Natural killer cell treated with Interleukin-12 subunit alpha and Interleukin-12 subunit beta and Interleukin-15 and Interleukin-18, amount 100 ng/mL, for 72 hours (primary cell): ENCODE data around the gene PIBF1. TPM values are rescaled to one million over a fixed set of nuclear protein-coding genes. Genes with fewer than 3 reads are reported as not detected.
"Not testable (repeated sequence)": the region's sequence is repeated elsewhere in the genome, so short reads cannot be mapped to it uniquely, and the experiment has no call there.

Experiments
- ATAC-seq, 2 donors: fragments of 150-1000 bp; cut with Tn5 transposase in 1 of 2; sonication (Bioruptor Pico), chemical (Tn5 transposase) in 1 of 2; 2 replicates each; pipeline ENCODE4 v1.10.0; 2021
- DNase-seq: peaks from one replicate; pipeline ENCODE4 v3.0.0; 2022; ENCODE audit warnings: low spot score
- H3K27ac Mint-ChIP-seq, 2 donors: 1 replicate in 1 of 2; 2 replicates in 1 of 2; pipeline ENCODE4 v1.8.0; 2022; ENCODE audit warnings: mixed read lengths in 2 of 2, mild to moderate bottlenecking in 1 of 2, moderate library complexity in 1 of 2
- H3K27me3 Mint-ChIP-seq, 2 donors: 1 replicate in 1 of 2; 2 replicates in 1 of 2; pipeline ENCODE4 v1.8.0; 2022; ENCODE audit warnings: mixed read lengths in 2 of 2
- H3K36me3 Mint-ChIP-seq: one replicate; pipeline ENCODE4 v1.8.0; 2022; ENCODE audit warnings: mixed read lengths
- H3K4me1 Mint-ChIP-seq, 2 donors: 1 replicate in 1 of 2; 2 replicates in 1 of 2; pipeline ENCODE4 v1.8.0; 2022; ENCODE audit warnings: low read depth in 2 of 2, mixed read lengths in 2 of 2, mild to moderate bottlenecking in 1 of 2
- H3K4me3 Mint-ChIP-seq: one replicate; pipeline ENCODE4 v1.8.0; 2022; ENCODE audit warnings: mixed read lengths
- H3K9me3 Mint-ChIP-seq: 2 replicates; pipeline ENCODE4 v1.8.0; 2022; ENCODE audit warnings: mixed read lengths
- total RNA-seq, 2 donors: library from RNA; stranded (reverse); gene quantifications; one replicate each; pipeline ENCODE4 v1.2.3, GENCODE V29; 2022

The PIBF1 gene
- total RNA-seq, 2 donors from 2014 or later, result 15.2 to 46.3 TPM

- Mint-ChIP-seq H3K27me3 (no peaks in the 10 kb centered on the region), H3K9me3 (no peaks in the 10 kb centered on the region), H3K4me1 (peaks cover 0 to 5% of the 10 kb centered on the region in 2 donors), H3K27ac (no peak overlapping the region), H3K36me3 (peaks cover 5% of the 10 kb centered on the region), H3K4me3 (no peak overlapping the region)
- ATAC-seq (no peak), DNase-seq (no peak)
These were observed 109.5 kb downstream of the PIBF1 start for GRCh38 chr13:72891423-72891822.

- peaks cover 22% of the 10 kb centered on the region for H3K36me3 Mint-ChIP-seq
- H3K27me3 Mint-ChIP-seq, result no peaks in the 10 kb centered on the region
- H3K4me1 Mint-ChIP-seq, result peaks cover 0 to 5% of the 10 kb centered on the region in 2 donors
- DNase-seq (no peak), ATAC-seq (no peak)
- peaks cover 13% of the 10 kb centered on the region for H3K9me3 Mint-ChIP-seq
- H3K4me3 Mint-ChIP-seq, result no peak overlapping the region
- no peak overlapping the region for H3K27ac Mint-ChIP-seq
These were observed 114.9 kb downstream of the PIBF1 start for GRCh38 chr13:72896869-72897268.

GRCh38 chr13:72901546-72901945, 119.6 kb downstream of the PIBF1 start:
- not testable (repeated sequence) for H3K27ac Mint-ChIP-seq, DNase-seq, H3K4me1 Mint-ChIP-seq, ATAC-seq, H3K27me3 Mint-ChIP-seq, H3K4me3 Mint-ChIP-seq
- Mint-ChIP-seq H3K9me3 (peaks cover 13% of the 10 kb centered on the region), H3K36me3 (peaks cover 16% of the 10 kb centered on the region)

GRCh38 chr13:72908416-72908815, 126.5 kb downstream of the PIBF1 start:
- Mint-ChIP-seq H3K27me3 (no peaks in the 10 kb centered on the region), H3K36me3 (peaks cover 19% of the 10 kb centered on the region), H3K27ac (no peak overlapping the region), H3K4me3 (no peak overlapping the region), H3K9me3 (no peaks in the 10 kb centered on the region), H3K4me1 (no peaks in the 10 kb centered on the region)
- no peak for DNase-seq
- no peak for ATAC-seq

DNA sequence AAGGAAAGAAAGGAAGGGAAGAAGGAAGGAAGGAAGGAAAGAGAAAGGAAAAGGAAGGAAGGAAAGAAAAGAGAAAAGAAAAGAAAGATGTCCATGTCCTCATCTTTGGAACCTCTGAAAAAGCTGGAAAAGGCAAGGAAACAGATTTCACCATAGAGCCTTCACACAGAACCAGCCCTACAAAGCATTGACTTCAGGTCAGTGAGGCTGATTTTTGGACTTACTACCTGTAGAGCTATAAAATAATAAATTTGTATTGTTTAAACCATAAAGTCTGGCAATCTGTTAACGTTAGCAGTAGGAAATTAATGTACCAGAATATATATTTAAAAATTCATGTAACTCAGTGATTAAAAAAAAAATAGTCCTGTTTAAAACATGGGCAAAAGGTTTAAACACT, 130.0 kb downstream of the PIBF1 start:
- no peaks in the 10 kb centered on the region for H3K9me3 Mint-ChIP-seq
- DNase-seq (no peak), ATAC-seq (no peak)
- no peaks in the 10 kb centered on the region for H3K4me1 Mint-ChIP-seq
- no peak overlapping the region for H3K4me3 Mint-ChIP-seq
- no peak overlapping the region for H3K27ac Mint-ChIP-seq
- H3K36me3 Mint-ChIP-seq, result peaks cover 19% of the 10 kb centered on the region
- H3K27me3 Mint-ChIP-seq, result no peaks in the 10 kb centered on the region

- Mint-ChIP-seq H3K27me3 (no peaks in the 10 kb centered on the region), H3K9me3 (no peaks in the 10 kb centered on the region), H3K4me3 (no peak overlapping the region), H3K36me3 (peaks cover 5% of the 10 kb centered on the region), H3K27ac (no peak overlapping the region), H3K4me1 (peaks cover 0 to 9% of the 10 kb centered on the region in 2 donors)
- no peak for ATAC-seq
- DNase-seq, result no peak
These were observed 138.2 kb downstream of the PIBF1 start for GRCh38 chr13:72920097-72920496.

DNA sequence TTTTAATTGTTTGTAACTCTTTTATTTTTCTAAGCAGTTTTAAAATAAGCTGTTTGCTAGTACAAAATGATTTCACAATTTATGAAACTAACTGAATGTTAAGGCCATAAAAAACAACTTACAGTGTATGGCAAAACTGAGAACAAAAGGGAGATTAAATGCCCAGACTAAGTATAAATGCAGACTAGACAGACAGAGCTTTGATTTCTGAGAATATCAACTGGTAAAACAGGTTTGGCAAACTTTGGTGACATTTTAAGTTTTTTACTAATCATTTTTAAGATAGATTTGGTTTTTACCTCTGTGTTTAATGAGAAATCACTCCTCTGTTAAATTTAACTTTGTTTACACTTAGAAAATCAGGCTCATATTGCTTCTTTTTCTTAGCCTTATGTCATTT, 149.4 kb downstream of the PIBF1 start:
- H3K4me1 Mint-ChIP-seq, result no peaks in the 10 kb centered on the region
- ATAC-seq (no peak), DNase-seq (no peak)
- no peak overlapping the region for H3K27ac Mint-ChIP-seq
- no peaks in the 10 kb centered on the region for H3K27me3 Mint-ChIP-seq
- H3K4me3 Mint-ChIP-seq, result no peak overlapping the region
- H3K36me3 Mint-ChIP-seq, result peaks cover 5% of the 10 kb centered on the region
- H3K9me3 Mint-ChIP-seq, result no peaks in the 10 kb centered on the region

GRCh38 chr13:72932250-72932649, 150.3 kb downstream of the PIBF1 start:
- no peaks in the 10 kb centered on the region for H3K36me3 Mint-ChIP-seq
- DNase-seq, result no peak

DNA sequence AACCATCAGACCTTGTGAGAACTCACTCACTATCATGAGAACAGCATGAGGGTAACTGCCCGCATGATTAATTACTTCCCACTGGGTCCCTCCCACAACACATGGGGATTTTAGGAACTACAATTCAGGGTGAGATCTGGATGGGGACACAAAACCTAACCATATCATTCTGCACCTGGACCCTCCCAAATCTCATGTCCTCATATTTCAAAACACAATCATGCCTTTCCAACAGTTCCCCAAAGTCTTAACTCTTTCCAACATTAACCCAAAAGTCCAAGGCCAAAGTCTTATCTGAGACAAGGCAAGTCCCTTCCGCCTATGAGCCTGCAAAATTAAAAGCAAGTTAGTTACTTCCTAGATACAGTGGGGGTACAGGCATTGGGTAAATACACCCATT, 164.3 kb downstream of the PIBF1 start:
- not testable (repeated sequence) for H3K27me3 Mint-ChIP-seq, H3K4me1 Mint-ChIP-seq, DNase-seq, H3K4me3 Mint-ChIP-seq, H3K9me3 Mint-ChIP-seq, ATAC-seq, H3K27ac Mint-ChIP-seq
- peaks cover 11% of the 10 kb centered on the region for H3K36me3 Mint-ChIP-seq

More at GRCh38 chr13:72932250-72932649, 150.3 kb downstream of the PIBF1 start:
- no peak overlapping the region for H3K27ac Mint-ChIP-seq
- no peak overlapping the region for H3K4me3 Mint-ChIP-seq
- no peaks in the 10 kb centered on the region for H3K9me3 Mint-ChIP-seq
- no peaks in the 10 kb centered on the region for H3K27me3 Mint-ChIP-seq
- H3K4me1 Mint-ChIP-seq, result no peaks in the 10 kb centered on the region
- ATAC-seq, result no peak

GRCh38 chr13:72952529-72953141, 170.7 kb downstream of the PIBF1 start:
- no peak overlapping the region for H3K4me3 Mint-ChIP-seq
- DNase-seq (no peak), ATAC-seq (no peak)
- no peak overlapping the region for H3K27ac Mint-ChIP-seq
- peaks cover 0 to 2% of the 10 kb centered on the region in 2 donors for H3K4me1 Mint-ChIP-seq
- H3K27me3 Mint-ChIP-seq, result no peaks in the 10 kb centered on the region
- peaks cover 23% of the 10 kb centered on the region for H3K36me3 Mint-ChIP-seq
- H3K9me3 Mint-ChIP-seq, result peaks cover 4% of the 10 kb centered on the region

DNA sequence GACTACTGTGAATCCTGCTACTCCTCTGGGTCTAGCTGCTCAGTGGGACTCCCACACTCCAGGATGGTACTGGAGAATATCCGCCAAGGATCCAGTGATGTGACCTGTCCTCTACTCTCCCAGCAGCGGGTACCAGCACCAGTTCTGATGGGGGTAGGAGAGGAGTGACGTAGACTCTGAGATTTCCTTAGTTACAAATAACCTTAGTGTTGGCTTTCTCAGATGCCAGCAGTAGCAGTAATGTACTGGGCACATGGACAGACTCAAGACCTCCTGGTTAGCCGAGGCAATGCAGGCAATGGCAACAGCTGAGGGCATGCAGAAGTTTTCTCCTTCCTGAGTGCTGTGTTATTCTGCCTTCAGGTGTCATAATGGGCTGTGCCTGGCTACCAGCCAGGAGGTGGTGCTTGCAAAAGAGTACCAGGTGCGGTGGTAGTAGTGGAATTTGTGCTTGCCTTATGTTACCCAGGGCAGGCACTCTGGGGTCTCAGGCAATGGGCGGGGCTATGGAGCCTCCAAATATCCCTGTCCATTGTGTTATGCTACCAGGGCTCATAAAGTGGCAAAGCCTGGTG, 171.5 kb downstream of the PIBF1 start:
- no peaks in the 10 kb centered on the region for H3K27me3 Mint-ChIP-seq
- peak in 1 of 2 donors; percentile 40 for ATAC-seq
- no peak overlapping the region for H3K4me3 Mint-ChIP-seq
- H3K36me3 Mint-ChIP-seq, result peaks cover 17% of the 10 kb centered on the region
- peaks cover 0 to 2% of the 10 kb centered on the region in 2 donors for H3K4me1 Mint-ChIP-seq
- H3K9me3 Mint-ChIP-seq, result peaks cover 4% of the 10 kb centered on the region
- no peak overlapping the region for H3K27ac Mint-ChIP-seq
- DNase-seq, result no peak

- Mint-ChIP-seq H3K4me3 (no peak overlapping the region), H3K36me3 (peaks cover 19% of the 10 kb centered on the region)
These were observed 177.7 kb downstream of the PIBF1 start for GRCh38 chr13:72959643-72960042.

DNA sequence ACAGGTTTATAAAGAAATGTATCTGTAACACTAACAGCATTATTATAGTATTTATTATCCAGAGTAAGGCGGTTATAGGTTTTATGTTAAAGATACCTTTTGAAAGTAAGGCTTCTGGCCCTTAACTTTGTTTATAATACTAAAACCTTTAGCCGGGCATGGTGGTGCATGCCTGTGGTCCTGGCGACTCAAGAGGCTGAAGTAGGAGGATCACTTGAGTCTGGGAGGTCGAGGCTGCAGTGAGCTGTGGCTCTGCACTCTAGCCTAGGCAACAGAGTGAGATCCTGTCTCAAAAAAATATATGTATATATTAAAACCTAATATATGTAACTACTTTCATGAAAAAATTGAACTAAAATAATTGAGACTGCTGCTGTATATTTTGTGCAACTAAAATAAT, 178.2 kb downstream of the PIBF1 start:
- Mint-ChIP-seq H3K27me3 (no peaks in the 10 kb centered on the region), H3K4me1 (no peaks in the 10 kb centered on the region), H3K4me3 (no peak overlapping the region), H3K27ac (no peak overlapping the region), H3K36me3 (peaks cover 19% of the 10 kb centered on the region), H3K9me3 (peaks cover 4% of the 10 kb centered on the region)
- ATAC-seq (no peak), DNase-seq (no peak)

More at GRCh38 chr13:72959643-72960042, 177.7 kb downstream of the PIBF1 start:
- Mint-ChIP-seq H3K27ac (no peak overlapping the region), H3K9me3 (peaks cover 4% of the 10 kb centered on the region), H3K27me3 (no peaks in the 10 kb centered on the region), H3K4me1 (no peaks in the 10 kb centered on the region)
- DNase-seq (no peak), ATAC-seq (no peak)

DNA sequence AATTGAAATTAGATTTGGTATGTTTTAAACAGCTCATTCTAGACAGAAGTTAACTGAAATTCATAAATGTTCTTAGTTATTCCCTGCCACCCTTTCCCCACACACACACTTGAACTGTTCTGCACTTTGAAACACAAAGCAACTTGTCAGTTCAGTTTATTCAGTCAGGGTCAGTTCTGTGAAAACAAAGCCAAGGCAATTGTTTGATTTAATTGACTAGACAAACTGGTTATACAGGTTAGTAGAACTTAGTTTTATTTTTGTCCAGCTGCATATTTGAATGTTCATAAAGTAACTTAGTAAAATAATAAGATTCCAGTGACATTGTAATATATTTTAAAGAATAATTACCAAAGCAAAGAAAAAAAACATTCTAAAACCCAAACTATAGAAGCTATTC, 178.6 kb downstream of the PIBF1 start:
- Mint-ChIP-seq H3K4me3 (no peak overlapping the region), H3K27ac (no peak overlapping the region), H3K36me3 (peaks cover 17% of the 10 kb centered on the region), H3K27me3 (no peaks in the 10 kb centered on the region), H3K9me3 (peaks cover 4% of the 10 kb centered on the region), H3K4me1 (no peaks in the 10 kb centered on the region)
- DNase-seq, result no peak
- no peak for ATAC-seq

- ATAC-seq (no peak), DNase-seq (no peak)
- H3K27ac Mint-ChIP-seq, result no peak overlapping the region
- H3K36me3 Mint-ChIP-seq, result peaks cover 4% of the 10 kb centered on the region
- H3K4me3 Mint-ChIP-seq, result no peak overlapping the region
- no peaks in the 10 kb centered on the region for H3K27me3 Mint-ChIP-seq
- no peaks in the 10 kb centered on the region for H3K4me1 Mint-ChIP-seq
- H3K9me3 Mint-ChIP-seq, result no peaks in the 10 kb centered on the region
These were observed 181.8 kb downstream of the PIBF1 start for GRCh38 chr13:72963762-72964161.
